ENCODE measurements around the gene NME9. TPM values are rescaled to one million over a fixed set of nuclear protein-coding genes. Genes with fewer than 3 reads are reported as not detected.

NME9 gene
- total RNA-seq, 1 experiment from 2014 or later: 0.57 TPM

DNA sequence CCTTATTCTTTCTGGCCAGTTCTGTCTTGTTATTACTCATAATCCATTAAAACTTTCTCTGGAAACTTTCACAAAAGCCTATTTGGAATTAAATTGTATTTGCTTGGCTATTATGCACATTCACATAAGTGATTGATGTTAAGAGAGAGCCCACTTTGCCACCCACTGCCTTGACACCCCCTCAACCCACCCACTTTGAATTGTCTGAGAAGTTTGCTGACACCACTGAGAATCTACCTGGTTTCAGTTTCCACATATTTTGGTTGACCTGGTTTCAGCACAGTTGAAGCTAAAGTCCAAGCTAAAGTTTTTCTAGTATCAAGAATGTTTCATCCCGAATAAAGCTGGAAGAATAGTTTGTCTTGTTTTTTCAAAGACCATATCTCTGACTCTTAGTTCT, 71.7 kb downstream of the NME9 start:
- in situ Hi-C loops (cut with HindIII; ENCODE audit: low pct_unique_long_range_greater_than_20kb, low sequenced_read_pairs): no loop called here
- DNase-seq (ENCODE audit: low read depth): no peak

DNA sequence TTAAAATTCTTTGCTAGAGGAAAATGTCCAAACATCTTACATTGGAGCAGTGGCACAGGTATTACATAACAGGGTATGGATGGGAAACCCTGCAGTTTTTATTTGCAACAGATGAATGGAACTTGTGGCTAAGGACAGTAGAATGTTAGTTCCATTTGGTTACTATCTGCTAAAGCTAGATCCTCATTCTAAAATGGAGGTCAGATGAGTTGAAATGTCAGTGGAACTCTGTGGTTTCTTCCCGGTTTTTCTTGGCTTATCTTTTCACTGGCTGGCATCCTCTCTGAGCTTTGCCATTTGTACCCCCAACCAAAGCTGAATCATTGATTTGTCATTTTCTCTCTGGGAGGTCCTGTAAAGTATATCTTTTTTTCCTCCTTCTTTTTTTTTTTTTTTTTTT, 73.6 kb downstream of the NME9 start:
- no peak for DNase-seq (ENCODE audit: low read depth)

DNA sequence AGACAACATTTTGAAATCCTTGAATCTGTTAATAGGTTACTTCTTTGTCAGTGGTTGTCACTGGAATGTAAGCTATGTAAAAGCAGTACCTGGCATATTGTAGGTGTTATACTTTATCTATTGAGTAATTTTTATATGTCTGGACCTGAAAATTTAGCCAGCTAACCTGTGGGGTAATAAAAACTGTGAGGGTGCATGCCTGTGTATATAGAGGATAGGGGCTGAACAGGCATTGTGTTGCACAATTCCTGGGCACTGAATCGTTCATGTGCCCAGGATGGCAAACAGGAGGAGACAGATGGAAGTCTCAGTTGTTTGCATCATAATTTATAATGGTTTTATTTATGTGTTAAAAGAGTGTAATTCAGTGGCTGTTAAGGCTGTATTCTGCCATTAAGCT, 75.4 kb downstream of the NME9 start:
- no peak for DNase-seq (ENCODE audit: low read depth)
- in situ Hi-C loops (cut with HindIII; ENCODE audit: low pct_unique_long_range_greater_than_20kb, low sequenced_read_pairs): no loop called here

More for the DNA sequence above, 73.6 kb downstream of the NME9 start:
- in situ Hi-C loops (cut with HindIII; ENCODE audit: low pct_unique_long_range_greater_than_20kb, low sequenced_read_pairs): no loop called here

DNA sequence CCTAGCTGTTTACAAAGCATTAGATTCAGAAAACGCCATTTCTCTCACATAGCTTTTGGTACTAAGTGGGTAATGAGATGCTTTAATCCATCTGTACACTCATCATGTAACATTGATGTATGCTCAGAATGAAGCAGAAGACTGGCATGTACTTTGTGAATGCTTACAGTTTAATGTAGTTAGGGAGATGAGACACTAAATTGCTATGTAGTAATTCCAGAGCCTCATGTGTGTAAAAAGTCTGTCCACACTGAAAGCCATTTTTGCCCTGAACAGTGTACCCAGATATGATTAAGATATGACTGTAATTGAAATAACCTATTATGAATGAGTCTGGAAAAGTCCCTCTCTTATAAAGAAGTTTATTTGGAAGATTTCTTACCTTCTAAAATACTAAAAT, 76.0 kb downstream of the NME9 start:
- in situ Hi-C loops (cut with HindIII; ENCODE audit: low pct_unique_long_range_greater_than_20kb, low sequenced_read_pairs): no loop called here
- no peak for DNase-seq (ENCODE audit: low read depth)

Other genes with a start within 250 kb of the NME9 start
- 6.3 and 8.9 TPM in 2 replicates for gene DZIP1L, start 214.2 kb downstream of the NME9 start, total RNA-seq (2014; rRNA removed; shearing (Covaris generic); ENCODE audit: low replicate concordance)
- not detected in 2 replicates for gene A4GNT, start 197.5 kb downstream of the NME9 start, total RNA-seq (2014; rRNA removed; shearing (Covaris generic); ENCODE audit: low replicate concordance)
- gene DBR1, start 154.9 kb downstream of the NME9 start, total RNA-seq (2014; rRNA removed; shearing (Covaris generic); ENCODE audit: low replicate concordance): 11.3 and 11.9 TPM in 2 replicates
- 24.4 and 26.1 TPM in 2 replicates for gene ARMC8, start 142.6 kb downstream of the NME9 start, total RNA-seq (2014; rRNA removed; shearing (Covaris generic); ENCODE audit: low replicate concordance)
- 16.3 and 17.3 TPM in 2 replicates for gene MRAS, start 18.7 kb upstream of the NME9 start, total RNA-seq (2014; rRNA removed; shearing (Covaris generic); ENCODE audit: low replicate concordance)
- gene ESYT3, start 104.8 kb upstream of the NME9 start, total RNA-seq (2014; rRNA removed; shearing (Covaris generic); ENCODE audit: low replicate concordance): 0.07 TPM in 1 of 2 replicates, not detected in the other